T-helper 2 cell (primary cell): ENCODE measurements around the gene DES.

Source experiments
- DNase-seq, 5 experiments: peaks; one replicate each; pipeline versions ENCODE4 v3.0.0 to v3.0.0-alpha.2; 2012 to 2022

The DES gene

GRCh38 chr2:219459460-219460311 lies 41.5 kb downstream of the DES start:
- peak in 3 of 5 experiments; percentile 10 to 21 (median 20) for DNase-seq

- DNase-seq: no peak
Measured at GRCh38 chr2:219460424-219460926, 42.3 kb downstream of the DES start.

GRCh38 chr2:219461047-219461514 lies 42.9 kb downstream of the DES start:
- peak in 1 of 5 experiments; percentile 52 for DNase-seq

GRCh38 chr2:219461669-219462068 lies 43.5 kb downstream of the DES start:
- no peak for DNase-seq

- no peak for DNase-seq
Measured at GRCh38 chr2:219462349-219462748, 44.2 kb downstream of the DES start.

GRCh38 chr2:219464286-219465032 lies 46.3 kb downstream of the DES start:
- no peak for DNase-seq

- DNase-seq: no peak
Measured at GRCh38 chr2:219465659-219466561, 47.7 kb downstream of the DES start.

GRCh38 chr2:219466816-219467735 lies 48.9 kb downstream of the DES start:
- no peak for DNase-seq

GRCh38 chr2:219467736-219468075 lies 49.5 kb downstream of the DES start:
- DNase-seq: no peak

GRCh38 chr2:219468410-219469185 lies 50.4 kb downstream of the DES start:
- DNase-seq: no peak

GRCh38 chr2:219469186-219469724 lies 51.1 kb downstream of the DES start:
- DNase-seq: no peak

GRCh38 chr2:219470429-219470828 lies 52.3 kb downstream of the DES start:
- no peak for DNase-seq

- DNase-seq: no peak
Measured at GRCh38 chr2:219471476-219472371, 53.5 kb downstream of the DES start.

GRCh38 chr2:219472629-219473187 lies 54.5 kb downstream of the DES start:
- no peak for DNase-seq

- no peak for DNase-seq
Measured at GRCh38 chr2:219473511-219473910, 55.3 kb downstream of the DES start.

- DNase-seq: no peak
Measured at GRCh38 chr2:219474285-219475060, 56.3 kb downstream of the DES start.

GRCh38 chr2:219475278-219475677 lies 57.1 kb downstream of the DES start:
- no peak for DNase-seq
